ENCODE data around the gene CRNN. TPM values are rescaled to one million over a fixed set of nuclear protein-coding genes. Genes with fewer than 3 reads are reported as not detected.

The CRNN gene
- total and polyA plus RNA-seq, 4 donors, result 0.22 to 0.31 TPM; not detected in 2

DNA sequence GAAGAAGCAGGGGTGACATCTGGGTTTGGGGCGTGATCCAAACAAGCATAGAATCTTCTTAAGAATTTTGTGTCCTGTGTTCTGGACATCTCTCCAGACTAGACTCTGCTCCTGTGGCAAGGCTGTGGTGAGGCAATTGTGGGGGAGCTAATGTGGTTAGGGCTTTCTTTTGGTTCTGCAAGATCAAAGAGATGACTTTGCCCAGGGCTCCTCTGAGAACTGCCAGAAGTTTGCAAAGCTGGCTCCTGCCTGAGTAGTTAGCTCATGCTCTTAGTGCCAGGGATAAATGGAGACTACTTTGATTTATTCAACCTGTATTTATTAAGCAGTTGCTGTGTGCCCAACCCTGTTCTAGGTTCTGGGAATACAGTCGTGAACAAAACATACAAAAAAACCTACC, 34.0 kb upstream of the CRNN start:
- no peaks in the 10 kb centered on the region for H3K36me3 ChIP-seq (ENCODE audit: control insufficient read depth in 4 of 4, insufficient read depth in 4 of 4, low read length in 4 of 4)
- DNase-seq, result no peak

GRCh38 chr1:152447484-152447883, 33.4 kb upstream of the CRNN start:
- H3K9ac ChIP-seq (ENCODE audit: insufficient read depth in 1 of 2, low read length in 2 of 2), result no peak overlapping the region
- no peak overlapping the region for H3K4me3 ChIP-seq
- H3K27me3 ChIP-seq (ENCODE audit: control insufficient read depth in 3 of 3, insufficient read depth in 3 of 3, low read length in 2 of 3), result no peaks in the 10 kb centered on the region
- no peak for DNase-seq
- TF ChIP-seq, protein P1, sequence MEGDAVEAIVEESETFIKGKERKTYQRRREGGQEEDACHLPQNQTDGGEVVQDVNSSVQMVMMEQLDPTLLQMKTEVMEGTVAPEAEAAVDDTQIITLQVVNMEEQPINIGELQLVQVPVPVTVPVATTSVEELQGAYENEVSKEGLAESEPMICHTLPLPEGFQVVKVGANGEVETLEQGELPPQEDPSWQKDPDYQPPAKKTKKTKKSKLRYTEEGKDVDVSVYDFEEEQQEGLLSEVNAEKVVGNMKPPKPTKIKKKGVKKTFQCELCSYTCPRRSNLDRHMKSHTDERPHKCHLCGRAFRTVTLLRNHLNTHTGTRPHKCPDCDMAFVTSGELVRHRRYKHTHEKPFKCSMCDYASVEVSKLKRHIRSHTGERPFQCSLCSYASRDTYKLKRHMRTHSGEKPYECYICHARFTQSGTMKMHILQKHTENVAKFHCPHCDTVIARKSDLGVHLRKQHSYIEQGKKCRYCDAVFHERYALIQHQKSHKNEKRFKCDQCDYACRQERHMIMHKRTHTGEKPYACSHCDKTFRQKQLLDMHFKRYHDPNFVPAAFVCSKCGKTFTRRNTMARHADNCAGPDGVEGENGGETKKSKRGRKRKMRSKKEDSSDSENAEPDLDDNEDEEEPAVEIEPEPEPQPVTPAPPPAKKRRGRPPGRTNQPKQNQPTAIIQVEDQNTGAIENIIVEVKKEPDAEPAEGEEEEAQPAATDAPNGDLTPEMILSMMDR (IDR thresholded peaks at IDR 0.05; ENCODE audit: control extremely low read depth, extremely low read depth), result no peak
- WGBS, 2 donors, result 59 to 64% methylated on average over 4 of the region's 4 CpGs
- no peak overlapping the region for H3K27ac ChIP-seq (ENCODE audit: low read depth in 1 of 2, low read length in 1 of 2)
- no peak for ATAC-seq (ENCODE audit: insufficient read depth, low FRiP score)
- H3K9me3 ChIP-seq (ENCODE audit: control insufficient read depth in 4 of 4, insufficient read depth in 3 of 4, low read length in 3 of 4), result no peaks in the 10 kb centered on the region
- no peaks in the 10 kb centered on the region for H3K36me3 ChIP-seq (ENCODE audit: control insufficient read depth in 4 of 4, insufficient read depth in 4 of 4, low read length in 4 of 4)
- H3K4me1 ChIP-seq (ENCODE audit: control insufficient read depth in 5 of 5, insufficient read depth in 5 of 5, low read length in 5 of 5), result no peaks in the 10 kb centered on the region

More for the DNA sequence above, 34.0 kb upstream of the CRNN start:
- Histone ChIP-seq H3K27ac (ENCODE audit: low read depth in 1 of 2, low read length in 1 of 2) (no peak overlapping the region), H3K27me3 (ENCODE audit: control insufficient read depth in 3 of 3, insufficient read depth in 3 of 3, low read length in 2 of 3) (no peaks in the 10 kb centered on the region), H3K9ac (ENCODE audit: insufficient read depth in 1 of 2, low read length in 2 of 2) (no peak overlapping the region), H3K4me3 (no peak overlapping the region), H3K9me3 (ENCODE audit: control insufficient read depth in 4 of 4, insufficient read depth in 3 of 4, low read length in 3 of 4) (no peaks in the 10 kb centered on the region), H3K4me1 (ENCODE audit: control insufficient read depth in 5 of 5, insufficient read depth in 5 of 5, low read length in 5 of 5) (no peaks in the 10 kb centered on the region)
- TF ChIP-seq, protein P1 (IDR thresholded peaks at IDR 0.05; ENCODE audit: control extremely low read depth, extremely low read depth), result no peak
- ATAC-seq (ENCODE audit: insufficient read depth, low FRiP score), result no peak
- 54 to 58% methylated on average over 2 of the region's 2 CpGs for WGBS, 2 donors

GRCh38 chr1:152444045-152444444, 30.0 kb upstream of the CRNN start:
- DNase-seq (no peak), ATAC-seq (ENCODE audit: insufficient read depth, low FRiP score) (no peak)
- 58 to 71% methylated on average over 4 of the region's 4 CpGs for WGBS, 2 donors

More at GRCh38 chr1:152444045-152444444, 30.0 kb upstream of the CRNN start:
- no peak overlapping the region for H3K27ac ChIP-seq (ENCODE audit: low read depth in 1 of 2, low read length in 1 of 2)
- TF ChIP-seq, protein P1 (IDR thresholded peaks at IDR 0.05; ENCODE audit: control extremely low read depth, extremely low read depth), result no peak
- no peaks in the 10 kb centered on the region for H3K27me3 ChIP-seq (ENCODE audit: control insufficient read depth in 3 of 3, insufficient read depth in 3 of 3, low read length in 2 of 3)
- H3K4me1 ChIP-seq (ENCODE audit: control insufficient read depth in 5 of 5, insufficient read depth in 5 of 5, low read length in 5 of 5), result peaks cover 0 to 2% (median 0%) of the 10 kb centered on the region in 5 donors
- no peaks in the 10 kb centered on the region for H3K9me3 ChIP-seq (ENCODE audit: control insufficient read depth in 4 of 4, insufficient read depth in 3 of 4, low read length in 3 of 4)
- no peak overlapping the region for H3K9ac ChIP-seq (ENCODE audit: insufficient read depth in 1 of 2, low read length in 2 of 2)
- H3K4me3 ChIP-seq, result no peak overlapping the region
- H3K36me3 ChIP-seq (ENCODE audit: control insufficient read depth in 4 of 4, insufficient read depth in 4 of 4, low read length in 4 of 4), result no peaks in the 10 kb centered on the region

Data from lung (tissue), 12 donors.